NCI-H82 treated with DMSO at 0.1 percent for 48 hours (cell line): ENCODE data around the gene SLC25A30.
A peak's percentile ranks its signal among the peaks of the same experiment; 100 is the strongest.
"Not testable (repeated sequence)": the region's sequence is repeated elsewhere in the genome, so short reads cannot be mapped to it uniquely, and the experiment has no call there.

Source experiments
- DNase-seq: peaks from one replicate; lab custom pipeline; 2025; ENCODE audit not compliant: unreplicated experiment; lab: John Stamatoyannopoulos, UW

SLC25A30 gene

GRCh38 chr13:45392811-45393210 is 25.4 kb downstream of the SLC25A30 start:
- DNase-seq, result no peak

- no peak for DNase-seq
Observed at GRCh38 chr13:45391926-45392325, 26.2 kb downstream of the SLC25A30 start.

- not testable (repeated sequence) for DNase-seq
Observed at GRCh38 chr13:45391128-45391527, 27.0 kb downstream of the SLC25A30 start.

GRCh38 chr13:45390348-45390747 is 27.8 kb downstream of the SLC25A30 start:
- not testable (repeated sequence) for DNase-seq

- DNase-seq, result no peak
Observed at GRCh38 chr13:45388664-45389063, 29.5 kb downstream of the SLC25A30 start.

- not testable (repeated sequence) for DNase-seq
Observed at GRCh38 chr13:45386892-45387575, 31.1 kb downstream of the SLC25A30 start.

- DNase-seq, result no peak
Observed at GRCh38 chr13:45385907-45386553, 32.1 kb downstream of the SLC25A30 start.

- no peak for DNase-seq
Observed at GRCh38 chr13:45385320-45385719, 32.9 kb downstream of the SLC25A30 start.

- no peak for DNase-seq
Observed at GRCh38 chr13:45384474-45385174, 33.5 kb downstream of the SLC25A30 start.

- DNase-seq, result not testable (repeated sequence)
Observed at GRCh38 chr13:45382739-45383138, 35.4 kb downstream of the SLC25A30 start.

- no peak for DNase-seq
Observed at GRCh38 chr13:45381196-45381595, 37.0 kb downstream of the SLC25A30 start.

- not testable (repeated sequence) for DNase-seq
Observed at GRCh38 chr13:45380708-45381107, 37.5 kb downstream of the SLC25A30 start.

- DNase-seq, result not testable (repeated sequence)
Observed at GRCh38 chr13:45379516-45379915, 38.7 kb downstream of the SLC25A30 start.

- DNase-seq, result not testable (repeated sequence)
Observed at GRCh38 chr13:45378786-45379185, 39.4 kb downstream of the SLC25A30 start.

- DNase-seq, result not testable (repeated sequence)
Observed at GRCh38 chr13:45377314-45377713, 40.9 kb downstream of the SLC25A30 start.

- DNase-seq, result not testable (repeated sequence)
Observed at GRCh38 chr13:45376651-45377050, 41.5 kb downstream of the SLC25A30 start.

GRCh38 chr13:45374917-45375316 is 43.3 kb downstream of the SLC25A30 start:
- DNase-seq, result no peak

- no peak for DNase-seq
Observed at GRCh38 chr13:45373162-45373547, 45.0 kb downstream of the SLC25A30 start.

- peak; percentile 59 for DNase-seq
Observed at GRCh38 chr13:45372189-45373161, 45.7 kb downstream of the SLC25A30 start.

- DNase-seq, result no peak
Observed at GRCh38 chr13:45370922-45371406, 47.2 kb downstream of the SLC25A30 start.

- DNase-seq, result no peak
Observed at GRCh38 chr13:45369116-45369515, 49.1 kb downstream of the SLC25A30 start.
